ENCODE data around the gene PTPRT. TPM values are rescaled to one million over a fixed set of nuclear protein-coding genes. Genes with fewer than 3 reads are reported as not detected.

PTPRT gene
- total RNA-seq, 2 donors from 2014 or later = 0.11 to 0.35 TPM

DNA sequence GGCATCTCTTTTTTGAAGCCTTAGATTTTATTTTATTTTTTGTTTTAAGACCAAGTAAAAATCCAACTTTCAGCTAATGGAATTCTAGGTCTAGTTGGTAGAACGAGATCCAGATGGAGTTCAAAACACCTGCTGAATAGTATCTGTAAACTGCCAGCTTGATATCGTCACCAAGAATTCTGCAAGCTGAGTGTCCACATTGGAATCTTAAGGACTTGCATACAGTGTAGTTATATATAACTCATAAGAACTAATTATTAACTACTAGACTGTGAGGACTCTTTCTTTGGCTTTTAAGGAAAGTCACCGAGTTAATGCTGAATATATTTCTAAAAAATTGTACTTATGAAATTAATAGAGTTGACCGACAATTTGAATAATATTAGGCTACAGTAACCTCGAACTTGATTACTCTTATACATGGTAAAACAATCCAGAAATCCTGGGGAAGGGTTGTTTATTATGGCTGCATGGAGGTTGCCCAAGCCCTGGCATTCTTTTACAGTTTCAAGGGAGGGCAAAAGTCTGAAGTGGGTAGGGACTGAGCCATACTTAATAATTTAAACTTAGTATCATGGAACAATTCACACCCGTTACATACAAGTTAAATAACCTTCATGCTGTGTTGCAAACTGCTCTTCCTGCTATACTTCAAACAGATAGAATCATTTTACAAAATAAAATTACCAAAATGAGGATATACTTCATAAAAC is 553.9 kb downstream of the PTPRT start:
- H3K27me3 ChIP-seq = no peaks in the 10 kb centered on the region
- H3K9me3 ChIP-seq = no peaks in the 10 kb centered on the region
- no peak overlapping the region for H3K27ac ChIP-seq
- no peaks in the 10 kb centered on the region for H3K4me1 ChIP-seq
- H3K36me3 ChIP-seq = no peaks in the 10 kb centered on the region
- no peak for TF ChIP-seq CTCF (IDR thresholded peaks at IDR 0.05)
- no peak for DNase-seq (ENCODE audit: low spot score)
- no peak overlapping the region for H3K4me3 ChIP-seq

- no peaks in the 10 kb centered on the region for H3K27me3 ChIP-seq
- no peaks in the 10 kb centered on the region for H3K4me1 ChIP-seq
- H3K36me3 ChIP-seq = no peaks in the 10 kb centered on the region
- no peak for DNase-seq (ENCODE audit: low spot score)
- no peak for TF ChIP-seq CTCF (IDR thresholded peaks at IDR 0.05)
- no peaks in the 10 kb centered on the region for H3K9me3 ChIP-seq
- no peak overlapping the region for H3K27ac ChIP-seq
- no peak overlapping the region for H3K4me3 ChIP-seq
Observed at GRCh38 chr20:42634156-42634555, 555.5 kb downstream of the PTPRT start.

DNA sequence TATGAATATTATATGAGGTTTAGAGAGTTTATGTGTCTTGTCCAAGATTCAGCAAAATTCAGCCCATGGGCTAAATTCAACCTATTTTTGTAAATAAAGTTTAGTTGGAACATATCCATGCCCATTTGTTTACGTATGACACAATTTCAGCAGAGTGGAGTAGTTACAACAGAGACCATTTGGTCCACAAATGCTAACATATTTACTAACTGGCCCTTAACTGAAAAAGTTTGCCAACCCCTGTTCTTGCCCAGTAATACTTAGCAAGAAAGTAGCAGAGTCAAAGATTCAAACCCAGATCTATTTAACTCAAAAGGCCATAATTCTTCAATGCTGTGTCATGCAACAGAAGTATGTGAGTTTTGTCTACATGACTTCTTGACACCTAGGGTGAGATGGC is 561.0 kb downstream of the PTPRT start:
- Histone ChIP-seq H3K4me3 (no peak overlapping the region), H3K27me3 (no peaks in the 10 kb centered on the region), H3K27ac (no peak overlapping the region), H3K36me3 (no peaks in the 10 kb centered on the region), H3K9me3 (no peaks in the 10 kb centered on the region), H3K4me1 (no peaks in the 10 kb centered on the region)
- no peak for DNase-seq (ENCODE audit: low spot score)
- no peak for TF ChIP-seq CTCF (IDR thresholded peaks at IDR 0.05)

DNA sequence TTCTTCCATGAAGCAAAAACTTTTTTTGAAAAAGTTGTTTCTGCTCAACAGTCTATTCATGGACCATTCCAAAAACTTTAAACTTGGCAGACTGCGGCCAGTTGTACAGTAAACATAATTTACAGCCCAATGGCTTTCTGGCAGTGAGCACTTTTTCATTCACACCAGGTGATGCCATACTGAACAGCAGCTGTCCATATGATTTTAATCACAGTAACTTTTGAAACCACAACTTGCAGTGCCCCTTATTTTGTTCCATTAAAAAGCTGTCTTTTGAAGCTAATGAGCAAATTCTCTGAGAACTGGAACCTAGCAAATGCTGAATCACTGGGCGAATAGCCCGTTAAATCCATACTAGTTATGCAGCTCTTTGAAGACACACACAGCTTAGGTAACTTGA is 576.6 kb downstream of the PTPRT start:
- no peak overlapping the region for H3K4me3 ChIP-seq
- H3K36me3 ChIP-seq = no peaks in the 10 kb centered on the region
- H3K4me1 ChIP-seq = no peaks in the 10 kb centered on the region
- no peak overlapping the region for H3K27ac ChIP-seq
- no peak for DNase-seq (ENCODE audit: low spot score)
- H3K9me3 ChIP-seq = peaks cover 0 to 4% of the 10 kb centered on the region in 2 donors
- no peak for TF ChIP-seq CTCF (IDR thresholded peaks at IDR 0.05)
- H3K27me3 ChIP-seq = no peaks in the 10 kb centered on the region

GRCh38 chr20:42611889-42612837 is 577.5 kb downstream of the PTPRT start:
- no peak for TF ChIP-seq CTCF (IDR thresholded peaks at IDR 0.05)
- H3K4me3 ChIP-seq = no peak overlapping the region
- no peaks in the 10 kb centered on the region for H3K4me1 ChIP-seq
- H3K27me3 ChIP-seq = no peaks in the 10 kb centered on the region
- peaks cover 0 to 4% of the 10 kb centered on the region in 2 donors for H3K9me3 ChIP-seq
- H3K27ac ChIP-seq = no peak overlapping the region
- DNase-seq (ENCODE audit: low spot score) = no peak
- H3K36me3 ChIP-seq = no peaks in the 10 kb centered on the region
